Activated CD4-positive, alpha-beta T cell treated with anti-CD3 and anti-CD28 coated beads, Interleukin-2, amount 50 U/mL, for 48 hours (primary cell): ENCODE results near the gene WDR37.

ENCODE experiments used
- DNase-seq, 2 experiments: peaks; one replicate each; pipeline ENCODE4 v3.0.0-alpha.2; 2020

WDR37 gene

GRCh38 chr10:1172256-1172984 lies 116.2 kb downstream of the WDR37 start:
- DNase-seq: no peak

- no peak for DNase-seq
Measured at GRCh38 chr10:1173091-1173490, 116.9 kb downstream of the WDR37 start.

DNA sequence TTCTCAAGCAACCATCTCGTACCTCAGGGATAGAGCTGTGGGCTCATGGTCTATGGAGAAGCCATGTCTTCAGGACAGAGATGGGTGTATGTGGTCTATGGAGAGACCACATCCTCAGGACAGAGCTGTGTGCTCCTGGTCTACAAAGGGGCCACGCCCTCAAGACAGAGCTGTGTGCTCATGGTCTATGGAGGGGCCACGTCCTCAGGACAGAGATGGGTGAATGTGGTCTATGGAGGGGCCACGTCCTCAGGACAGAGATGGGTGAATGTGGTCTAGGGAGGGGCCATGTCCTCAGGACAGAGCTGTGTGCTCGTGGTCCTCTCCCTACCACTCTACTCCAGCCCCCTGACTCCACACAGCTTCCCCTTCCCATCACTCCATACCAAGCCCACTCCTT lies 117.8 kb downstream of the WDR37 start:
- no peak for DNase-seq

DNA sequence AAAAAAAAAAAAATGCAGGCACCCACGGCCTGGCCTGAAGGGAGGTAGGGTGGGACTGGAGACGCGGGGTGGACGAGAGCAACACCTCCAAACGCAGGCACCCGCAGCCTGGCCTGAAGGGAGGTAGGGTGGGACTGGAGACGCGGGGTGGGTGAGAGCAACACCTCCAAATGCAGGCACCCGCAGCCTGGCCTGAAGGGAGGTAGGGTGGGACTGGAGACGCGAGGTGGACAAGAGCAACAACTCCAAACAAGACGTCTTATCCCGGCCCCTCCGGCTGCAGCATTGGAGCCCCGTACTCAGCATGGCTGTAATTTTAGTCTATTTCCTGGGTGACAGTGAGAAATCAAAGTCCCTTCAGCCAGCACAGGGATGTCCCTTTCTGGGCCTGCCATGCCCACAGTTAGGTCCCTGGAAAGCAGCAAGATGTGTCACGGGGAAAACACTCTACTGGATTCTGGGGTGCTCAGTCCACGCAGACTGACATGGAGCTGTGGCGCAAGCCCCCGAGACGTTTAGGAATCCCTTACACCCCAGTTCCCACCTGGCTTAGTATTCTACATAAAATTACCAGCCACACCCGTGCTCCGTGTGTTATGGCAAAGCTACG lies 119.9 kb downstream of the WDR37 start:
- no peak for DNase-seq

DNA sequence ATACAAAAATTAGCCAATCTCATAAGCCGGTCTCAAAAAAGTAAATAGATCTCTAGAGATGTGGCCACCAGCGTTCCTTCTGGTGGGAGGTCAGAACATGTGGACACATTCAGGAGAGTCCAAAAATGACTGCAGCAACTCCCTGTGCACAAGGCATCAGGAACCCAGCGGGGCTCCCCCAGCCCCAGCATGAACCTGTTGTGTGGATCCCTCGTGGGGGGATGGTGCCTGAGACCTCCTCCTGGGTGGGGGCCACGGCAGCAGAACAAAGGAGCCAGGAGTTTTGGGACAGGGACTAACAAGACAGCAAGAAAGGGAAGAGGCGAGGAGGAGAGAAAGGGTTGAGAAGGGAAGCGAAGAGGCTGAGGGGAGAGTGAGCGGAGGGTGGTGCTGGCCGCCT lies 121.8 kb downstream of the WDR37 start:
- no peak for DNase-seq

DNA sequence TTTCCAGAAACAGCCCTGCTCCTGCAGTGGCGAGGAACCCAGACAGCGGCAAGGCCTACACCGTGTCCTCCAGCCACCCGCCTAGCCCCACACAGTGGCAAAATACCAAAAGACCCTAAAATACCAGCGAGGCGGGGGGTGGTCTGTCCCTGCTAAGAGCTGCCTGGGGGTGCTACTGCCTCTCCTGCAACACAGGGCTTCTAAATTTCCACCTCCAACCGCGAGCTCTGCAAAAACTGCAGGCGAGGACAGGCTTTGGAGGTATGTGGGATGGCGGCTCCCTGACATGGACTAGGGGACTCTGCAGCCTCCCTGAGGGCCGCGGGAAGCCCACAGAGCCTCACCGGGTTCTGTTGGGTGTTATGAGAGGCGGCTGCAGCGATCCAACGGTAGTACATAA lies 122.3 kb downstream of the WDR37 start:
- DNase-seq: no peak

GRCh38 chr10:1179346-1180070 lies 123.3 kb downstream of the WDR37 start:
- no peak for DNase-seq

DNA sequence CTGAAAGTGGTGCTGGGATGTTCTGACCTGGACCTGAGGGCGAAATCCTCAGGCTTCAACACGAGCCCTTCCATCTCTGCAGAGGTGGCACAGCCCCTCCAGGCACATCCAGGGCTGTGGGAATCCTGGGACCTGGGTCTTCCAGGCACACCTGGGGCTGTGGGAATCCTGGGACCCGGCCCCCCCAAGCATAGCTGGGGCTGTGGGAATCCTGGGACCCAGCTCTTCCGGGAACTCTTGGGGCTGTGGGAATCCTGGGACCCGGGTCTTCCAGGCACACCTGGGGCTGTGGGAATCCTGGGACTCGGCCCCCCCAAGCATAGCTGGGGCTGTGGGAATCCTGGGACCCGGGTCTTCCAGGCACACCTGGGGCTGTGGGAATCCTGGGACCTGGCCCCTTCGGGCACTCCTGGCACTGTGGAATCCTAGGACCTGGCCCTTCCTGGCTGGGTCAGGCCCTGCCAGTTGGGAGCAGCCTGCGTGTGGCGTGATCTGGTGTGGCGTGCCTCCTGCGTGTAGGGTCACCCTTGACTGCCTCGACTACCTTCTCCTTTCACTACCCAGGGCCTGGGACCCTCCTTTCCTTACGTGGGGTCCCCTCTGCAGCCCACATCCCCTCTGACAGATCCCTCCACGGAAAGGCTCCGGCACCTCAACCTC lies 124.0 kb downstream of the WDR37 start:
- no peak for DNase-seq

DNA sequence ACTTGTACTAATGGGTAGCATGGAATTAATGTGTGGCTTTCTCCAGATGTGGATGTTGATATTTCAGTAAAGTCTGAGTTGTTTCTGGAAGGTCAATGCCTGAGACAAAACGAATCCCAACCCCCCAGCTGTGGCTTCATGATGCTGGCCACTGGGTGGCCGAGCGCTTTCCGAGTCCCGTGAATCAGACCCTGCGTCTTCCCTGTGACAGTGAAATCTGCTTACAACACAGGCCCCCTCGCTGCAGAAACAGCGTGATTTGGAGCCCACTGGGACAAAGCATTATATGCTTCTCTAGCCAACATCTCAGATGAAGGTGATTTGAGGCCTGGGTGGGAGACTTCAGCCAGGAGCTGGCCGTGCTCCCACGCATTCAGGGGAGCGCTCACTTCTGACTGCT lies 124.7 kb downstream of the WDR37 start:
- no peak for DNase-seq
